Epidermal melanocyte (primary cell): ENCODE data around the gene ABCB4.

Source experiments
- DNase-seq: peaks from one replicate; pipeline ENCODE4 v3.0.0; 2011; ENCODE audit warnings: low spot score; ENCODE audit not compliant: insufficient read length

The ABCB4 gene

DNA sequence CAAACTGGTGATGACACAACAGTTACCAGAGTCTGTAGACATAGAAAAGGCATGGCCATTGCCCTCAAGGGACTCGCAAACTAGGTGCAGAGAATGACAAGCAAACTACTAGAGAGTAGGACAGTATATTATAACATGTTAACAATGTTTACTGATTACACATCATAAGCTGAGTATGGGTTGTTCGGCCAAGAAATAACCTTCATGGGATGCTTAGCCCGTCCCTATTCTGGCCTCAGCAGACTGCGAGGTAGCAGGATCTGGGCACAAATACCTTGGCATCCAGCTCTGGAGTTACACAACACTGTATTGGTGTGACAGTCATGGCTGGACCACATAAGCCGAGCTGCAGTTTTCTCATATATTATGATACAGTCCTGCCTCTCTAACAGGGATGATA lies 51.4 kb downstream of the ABCB4 start:
- DNase-seq: no peak

DNA sequence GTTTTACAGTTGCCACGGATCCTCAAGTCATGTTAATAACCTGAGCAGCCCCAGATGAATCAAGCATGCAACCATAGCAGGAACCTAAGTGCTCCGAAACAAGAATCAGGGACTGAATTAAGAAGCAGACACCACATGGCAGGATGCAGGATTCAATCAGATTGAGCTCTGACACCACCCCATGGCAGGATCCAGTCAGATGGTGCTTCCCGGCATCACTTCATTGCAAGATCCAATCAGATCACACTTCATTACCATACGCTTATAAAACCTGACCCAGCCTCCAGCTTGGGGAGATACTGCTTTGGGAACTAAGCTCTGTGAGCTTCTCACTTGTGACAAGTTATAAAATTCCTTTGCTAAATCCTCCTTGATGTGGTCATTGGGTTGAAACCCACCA lies 55.3 kb downstream of the ABCB4 start:
- no peak for DNase-seq

DNA sequence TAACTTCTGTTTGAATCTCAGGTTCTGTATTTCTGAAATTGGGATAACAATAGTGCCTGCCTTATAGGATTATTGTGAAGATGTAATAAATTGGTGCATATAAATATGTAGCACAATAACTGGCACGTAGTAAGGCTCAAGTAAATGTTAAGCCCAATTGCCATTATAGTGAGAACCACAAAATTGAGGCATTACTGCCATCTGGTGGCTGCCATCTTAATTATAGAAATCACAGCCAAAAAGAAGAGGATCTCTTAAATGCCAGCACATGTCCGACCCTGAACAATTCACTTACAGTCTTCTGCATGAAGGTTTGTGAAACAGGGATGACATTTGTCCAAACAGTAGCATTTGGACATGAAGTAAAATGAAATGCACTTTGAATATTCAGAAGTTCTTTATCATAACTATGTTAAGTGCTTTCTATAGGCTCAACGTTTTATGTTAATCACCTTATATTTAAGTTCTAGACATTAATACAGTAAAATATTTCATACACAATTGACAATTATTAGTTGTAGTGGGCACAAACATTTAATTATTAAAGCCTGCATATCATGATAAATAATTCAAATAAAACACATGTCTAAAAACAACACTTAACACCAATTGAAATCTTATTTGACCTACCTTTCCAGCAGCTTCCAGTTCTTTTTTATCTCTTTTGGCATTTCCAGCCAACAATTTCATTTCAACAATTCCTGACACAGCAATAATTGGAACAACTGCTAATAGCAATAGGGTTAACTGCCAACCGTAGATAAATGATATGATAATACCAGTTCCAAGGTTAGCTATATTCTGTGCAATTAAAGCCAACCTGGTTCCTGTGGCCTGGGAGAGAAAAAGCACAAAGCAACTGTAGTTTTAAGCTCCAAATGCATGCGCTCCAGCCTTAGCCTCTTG lies 58.5 kb downstream of the ABCB4 start:
- DNase-seq: no peak

DNA sequence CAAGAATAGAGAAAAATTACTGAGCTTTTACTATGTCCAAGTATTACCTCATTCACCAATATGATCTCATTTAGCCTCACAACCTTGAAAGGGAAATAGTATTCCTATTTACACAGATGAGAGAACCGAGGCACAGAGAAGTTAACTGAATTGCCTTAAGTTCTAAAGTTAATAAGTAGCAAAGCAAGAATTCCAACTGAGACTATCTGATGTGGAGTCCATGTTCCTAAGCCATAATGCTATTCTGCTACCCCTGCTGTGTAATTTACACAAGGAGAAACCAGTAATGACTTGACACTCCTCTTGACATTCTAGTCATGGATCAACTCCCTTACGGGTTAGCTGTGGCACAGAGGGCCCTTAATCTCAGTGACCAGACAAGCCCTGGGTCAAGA lies 60.7 kb downstream of the ABCB4 start:
- DNase-seq: no peak

DNA sequence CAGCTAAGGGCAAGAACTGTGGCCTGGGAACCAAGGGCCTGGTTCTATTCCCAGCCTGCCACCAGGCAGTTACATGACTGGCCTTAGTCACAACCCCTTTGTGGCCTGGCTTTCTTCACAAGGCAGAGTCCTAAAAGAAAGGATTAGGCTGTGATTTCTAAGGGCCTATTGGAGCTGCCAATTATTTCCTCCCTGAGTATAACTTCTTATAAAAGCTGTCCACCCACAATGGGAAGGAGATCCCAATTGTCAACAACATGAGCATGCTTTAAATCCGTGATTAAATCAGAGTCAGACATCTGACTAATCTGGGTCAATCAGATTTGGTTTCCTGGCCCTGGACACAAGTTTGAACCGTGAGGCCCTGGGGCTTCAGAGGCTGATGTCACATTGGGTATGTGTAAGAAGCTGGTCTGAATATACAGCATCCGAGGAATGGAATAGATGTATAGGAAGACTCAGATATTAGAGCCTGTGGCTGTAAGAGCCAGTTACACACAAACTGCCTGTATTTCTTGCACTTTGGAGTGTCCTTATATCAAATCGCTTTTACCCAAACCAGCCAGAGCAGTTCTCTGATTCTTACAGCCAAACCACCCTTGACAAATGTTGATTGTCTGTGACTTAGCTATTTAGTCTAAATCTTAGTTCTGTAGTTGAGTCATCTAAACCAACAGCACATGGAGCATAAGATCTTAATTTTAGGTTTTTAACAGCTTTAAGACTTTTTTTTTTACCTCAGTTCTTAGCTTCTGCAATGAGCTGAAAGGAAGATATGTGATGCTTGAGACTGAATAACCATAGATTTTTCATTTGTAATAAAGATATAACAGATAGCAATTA lies 61.3 kb downstream of the ABCB4 start:
- DNase-seq: no peak

DNA sequence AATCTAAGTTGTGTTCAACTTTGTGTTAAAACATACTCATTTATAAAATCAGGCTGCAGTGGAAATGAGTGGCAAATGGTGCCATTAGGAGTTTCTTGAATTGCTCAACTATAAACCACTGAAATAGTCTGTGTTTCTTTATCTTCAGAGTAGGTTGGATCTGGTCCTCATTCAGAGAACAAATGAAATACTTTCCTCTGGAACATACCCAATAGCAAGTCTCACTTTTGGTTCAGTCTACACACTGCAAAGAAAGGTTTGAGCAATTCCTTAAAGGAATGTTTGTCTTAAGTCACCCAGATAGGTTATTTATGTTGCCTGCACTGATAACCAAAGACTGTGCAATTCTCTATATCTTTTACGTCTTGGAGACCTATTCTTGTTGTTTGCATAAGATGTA lies 62.5 kb downstream of the ABCB4 start:
- no peak for DNase-seq

DNA sequence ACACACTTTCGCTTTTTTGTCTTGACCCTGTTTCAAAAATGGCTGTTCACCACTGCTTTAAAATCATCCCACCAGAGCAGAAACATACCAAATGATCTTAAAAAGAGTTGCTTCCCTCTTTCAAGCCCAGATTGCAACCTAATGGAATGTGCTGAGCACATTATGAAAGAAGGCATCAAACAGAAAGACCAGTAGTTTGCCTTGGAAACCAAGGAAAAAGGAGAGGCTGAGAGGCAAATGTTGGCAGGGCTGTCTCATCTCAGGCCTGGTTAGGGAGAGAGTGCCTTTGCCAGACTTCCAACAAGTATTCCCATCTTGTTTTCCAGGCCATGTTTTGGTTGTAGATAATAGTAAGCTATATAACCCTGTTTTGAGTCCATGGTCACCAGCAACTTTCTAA lies 64.3 kb downstream of the ABCB4 start:
- no peak for DNase-seq

DNA sequence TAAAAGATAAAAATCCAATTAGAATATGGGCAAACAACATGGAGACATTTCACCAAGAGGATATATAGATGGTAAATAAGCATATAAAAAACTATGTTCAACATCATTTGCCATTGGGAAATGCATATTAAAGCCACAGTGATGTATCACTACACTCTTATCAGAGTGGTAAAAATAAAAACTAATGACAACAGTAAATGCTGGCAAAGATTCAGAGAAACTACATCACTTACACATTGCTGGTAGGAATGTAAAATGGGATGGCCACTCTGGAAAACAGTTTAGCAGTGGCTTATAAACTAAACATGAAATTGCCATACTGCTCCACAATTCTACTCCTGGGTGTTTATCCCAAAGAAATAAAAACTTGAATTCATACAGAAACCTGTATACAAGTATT lies 70.8 kb downstream of the ABCB4 start:
- no peak for DNase-seq

DNA sequence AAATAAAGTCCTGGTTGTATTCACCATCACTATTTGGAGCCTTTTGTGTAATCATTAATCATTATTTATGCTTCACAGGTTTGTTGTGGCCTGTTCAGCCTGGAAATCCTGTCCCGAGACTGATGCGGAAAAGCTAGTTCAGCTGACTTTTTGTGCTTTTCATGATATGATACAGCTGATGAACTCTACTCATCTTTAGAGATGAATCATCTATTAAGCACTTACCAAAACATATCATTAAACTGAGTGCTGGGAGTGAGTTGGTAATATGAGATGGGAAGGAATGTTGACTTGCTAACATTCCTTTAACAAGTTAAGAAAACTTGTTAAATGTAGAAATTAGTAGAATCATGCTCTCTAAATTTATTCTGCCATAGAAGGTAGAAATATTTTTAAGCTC lies 77.0 kb downstream of the ABCB4 start:
- no peak for DNase-seq

DNA sequence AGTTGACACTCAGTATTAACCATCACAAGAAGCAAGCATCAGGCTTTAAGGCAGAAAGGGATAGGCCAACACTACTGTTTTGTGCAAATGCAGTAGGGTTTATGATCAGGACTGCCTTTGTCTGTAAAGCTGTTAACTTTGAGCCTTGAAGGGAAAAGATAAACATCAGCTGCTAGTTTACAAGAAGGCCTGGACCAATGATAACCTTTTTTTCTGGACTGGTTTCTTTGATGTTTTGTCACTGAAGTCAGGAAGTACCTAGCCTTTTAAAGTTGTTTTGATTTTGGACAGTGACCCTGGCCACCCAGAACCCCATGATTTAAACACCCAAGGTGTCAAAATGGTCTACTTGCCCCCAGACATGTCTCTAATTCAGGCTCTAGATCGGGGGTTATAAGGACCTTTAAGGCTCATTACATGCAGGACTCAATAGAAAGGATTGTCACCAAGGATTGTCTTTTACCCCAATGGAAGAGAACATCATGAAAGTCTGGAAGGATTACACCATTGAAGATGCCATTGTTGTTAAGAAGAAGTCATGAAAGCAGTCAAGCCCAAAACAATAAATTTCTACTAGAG lies 79.9 kb downstream of the ABCB4 start:
- DNase-seq: no peak

DNA sequence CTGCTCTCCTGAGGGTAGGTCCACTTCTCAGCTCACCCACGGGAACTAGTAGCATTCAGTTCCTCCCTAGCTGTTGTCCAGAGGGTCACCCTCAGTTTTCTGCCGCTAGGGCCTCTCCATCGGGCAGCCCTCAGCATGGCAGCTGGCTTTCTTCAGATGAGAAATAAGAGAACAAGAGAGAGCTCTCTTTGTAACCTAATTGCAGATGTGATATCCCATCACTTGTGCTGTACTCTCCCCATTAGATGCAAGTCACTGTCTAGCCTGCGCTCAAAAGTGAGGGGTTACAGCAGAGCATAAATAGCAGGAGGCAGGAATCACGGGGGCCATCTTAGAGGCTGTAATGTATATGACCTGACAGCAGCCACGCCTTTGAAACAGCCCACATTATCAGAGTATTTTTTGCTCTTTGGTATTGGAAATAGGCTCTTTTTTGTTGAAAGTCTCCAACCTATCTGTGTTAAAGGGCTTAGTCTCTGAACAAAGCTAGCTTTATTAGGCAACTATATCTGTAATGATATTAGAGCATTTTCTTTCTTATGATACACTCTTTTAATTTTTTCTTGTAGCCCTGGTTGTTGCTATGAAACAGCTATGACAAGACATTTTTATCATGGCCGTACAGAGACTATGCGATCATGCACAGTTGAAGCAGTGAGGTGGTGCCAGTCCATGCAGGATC lies 84.3 kb downstream of the ABCB4 start:
- no peak for DNase-seq

DNA sequence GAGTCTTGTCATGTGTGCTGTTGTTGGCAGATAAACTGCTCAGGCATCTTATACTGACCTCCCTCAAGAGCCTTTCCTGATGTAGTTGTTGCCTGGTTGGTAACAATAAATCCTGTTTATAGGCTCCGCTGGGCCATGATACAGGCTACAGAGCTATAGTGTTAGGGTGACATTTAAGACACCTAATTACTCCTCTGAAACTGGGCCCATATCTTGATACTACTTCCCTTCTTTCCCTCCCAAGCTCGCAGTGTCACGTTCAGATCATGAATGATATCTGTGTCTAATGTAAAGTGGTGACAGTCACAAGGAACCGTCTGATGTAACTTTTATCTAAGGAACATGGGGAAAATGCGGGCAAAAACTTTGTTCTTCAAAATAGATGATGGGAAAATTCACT lies 94.6 kb downstream of the ABCB4 start:
- DNase-seq: no peak

DNA sequence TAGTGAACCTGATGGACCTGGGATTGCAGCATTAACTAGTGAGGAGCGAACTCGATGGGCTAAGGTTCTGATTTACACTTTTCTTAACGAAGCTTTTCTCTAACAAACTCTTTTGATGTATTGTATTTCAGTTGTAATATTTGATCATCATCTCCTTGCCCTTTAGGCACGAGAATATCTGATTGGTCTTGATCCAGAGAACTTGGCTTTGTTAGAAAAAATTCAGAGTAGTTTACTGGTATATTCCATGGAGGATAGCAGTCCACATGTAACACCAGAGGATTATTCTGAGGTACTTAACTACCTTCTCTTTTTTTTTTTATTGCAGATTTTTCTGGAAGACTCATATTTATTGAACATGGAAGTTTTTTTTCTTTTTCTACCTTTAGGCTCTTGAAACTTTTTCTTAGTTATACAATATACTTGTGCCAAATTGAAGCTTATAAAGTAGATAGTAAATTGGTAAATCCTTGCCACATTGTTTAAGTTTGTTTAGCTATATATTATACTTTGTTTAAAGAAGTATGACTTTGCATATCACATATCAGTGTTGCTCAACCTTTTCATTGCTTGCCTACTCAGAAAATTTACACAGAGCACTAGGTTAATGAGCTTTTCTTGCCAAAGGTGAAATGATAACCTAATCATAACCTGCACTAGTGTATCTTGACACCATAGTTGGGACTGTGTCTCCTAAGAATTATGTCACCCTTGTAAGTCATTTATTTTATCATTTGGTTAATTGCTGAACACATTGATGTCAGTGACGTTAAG lies 99.6 kb downstream of the ABCB4 start:
- no peak for DNase-seq

DNA sequence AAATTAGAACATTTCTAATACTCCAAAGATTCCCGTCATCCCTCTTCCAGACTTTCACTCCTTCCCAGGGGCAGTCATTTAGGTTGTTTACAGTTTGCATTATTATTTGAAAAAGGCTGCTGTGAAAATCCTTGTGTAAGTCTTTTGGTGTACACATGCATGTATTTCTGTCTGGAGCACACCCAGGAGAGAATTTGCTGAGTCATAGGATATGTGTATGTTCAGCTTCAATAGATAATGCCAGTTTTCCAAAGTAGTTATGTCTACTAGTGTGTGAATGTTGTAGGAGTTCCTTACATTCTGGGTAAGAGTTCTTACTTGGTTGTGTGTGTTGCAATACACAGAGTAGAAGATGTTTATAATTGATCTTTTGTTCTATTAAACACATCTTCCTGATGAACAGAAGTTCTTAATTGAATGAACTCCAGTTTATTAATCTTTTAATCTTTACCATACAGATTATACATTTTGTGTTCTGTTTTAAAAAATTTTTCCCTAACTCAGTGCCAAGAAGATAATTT lies 104.8 kb downstream of the ABCB4 start:
- no peak for DNase-seq

DNA sequence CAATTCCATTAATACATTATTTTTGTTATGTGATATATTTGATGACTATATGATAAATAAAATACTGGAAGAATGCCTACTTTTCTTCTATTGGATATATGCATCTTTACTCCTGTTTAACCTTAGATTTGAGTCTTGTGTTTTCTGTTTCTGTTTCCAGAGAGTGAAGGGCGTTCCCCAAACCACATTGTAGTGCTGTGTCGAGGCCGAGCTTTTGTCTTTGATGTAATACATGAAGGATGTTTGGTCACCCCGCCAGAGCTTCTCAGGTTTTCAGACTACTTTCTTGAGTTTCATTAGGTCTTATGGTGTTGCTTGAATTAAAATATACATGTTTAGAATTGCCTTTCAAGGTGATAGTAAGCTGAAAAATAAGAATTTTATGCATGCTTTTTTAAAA lies 106.3 kb downstream of the ABCB4 start:
- DNase-seq: no peak

DNA sequence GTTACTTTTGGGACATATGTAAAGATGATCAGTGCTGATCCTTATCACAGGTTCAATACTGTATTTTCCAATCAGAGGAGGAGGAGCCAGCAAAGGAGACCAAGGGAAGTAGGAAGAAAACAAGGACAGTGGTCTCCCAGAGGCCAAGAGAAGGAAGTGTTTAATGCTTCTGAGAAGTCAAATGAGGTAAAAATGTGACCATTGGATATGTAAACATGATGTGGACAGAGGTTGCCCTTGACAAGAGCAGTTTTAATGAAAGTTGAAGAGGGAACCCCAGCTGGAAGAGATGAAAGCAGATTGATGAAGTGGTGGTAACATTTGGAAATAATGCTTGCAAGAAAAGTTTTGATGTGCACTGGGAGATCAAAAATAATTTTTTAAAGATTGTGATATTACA lies 111.2 kb downstream of the ABCB4 start:
- DNase-seq: no peak

DNA sequence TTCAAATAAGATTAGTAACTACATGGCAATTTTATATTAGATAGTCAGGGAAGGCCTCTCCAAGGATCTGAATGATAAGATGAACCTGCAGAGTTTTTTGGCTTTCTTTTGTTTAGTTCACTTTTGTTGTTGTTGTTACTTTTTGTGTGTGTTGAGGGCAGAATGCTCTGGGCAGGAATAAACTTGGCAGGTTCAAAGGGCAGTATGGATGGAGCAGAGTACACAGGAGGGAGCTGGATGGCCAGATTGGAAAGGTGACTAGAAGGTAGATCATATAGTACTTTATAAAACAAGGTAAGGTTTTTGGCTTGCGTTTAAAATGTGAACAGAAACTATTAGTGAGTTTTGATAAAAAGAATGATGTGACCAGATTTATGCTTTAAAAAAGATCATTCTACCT lies 112.1 kb downstream of the ABCB4 start:
- no peak for DNase-seq

DNA sequence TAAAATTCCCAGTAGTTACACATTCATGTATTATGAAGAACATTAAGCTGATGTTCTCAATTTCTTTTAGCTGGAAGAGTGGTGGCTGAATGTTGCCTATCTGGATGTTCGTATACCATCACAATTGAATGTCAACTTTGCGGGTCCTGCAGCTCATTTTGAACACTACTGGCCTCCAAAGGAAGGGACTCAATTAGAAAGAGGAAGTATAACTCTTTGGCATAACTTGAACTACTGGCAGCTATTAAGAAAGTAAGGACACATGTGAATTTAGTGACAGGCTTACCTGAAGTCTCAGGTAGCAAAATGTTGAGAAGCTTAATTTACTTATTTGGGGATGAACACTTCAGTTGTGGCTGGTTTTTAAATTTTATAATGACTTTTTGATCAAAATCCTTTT lies 114.2 kb downstream of the ABCB4 start:
- no peak for DNase-seq

DNA sequence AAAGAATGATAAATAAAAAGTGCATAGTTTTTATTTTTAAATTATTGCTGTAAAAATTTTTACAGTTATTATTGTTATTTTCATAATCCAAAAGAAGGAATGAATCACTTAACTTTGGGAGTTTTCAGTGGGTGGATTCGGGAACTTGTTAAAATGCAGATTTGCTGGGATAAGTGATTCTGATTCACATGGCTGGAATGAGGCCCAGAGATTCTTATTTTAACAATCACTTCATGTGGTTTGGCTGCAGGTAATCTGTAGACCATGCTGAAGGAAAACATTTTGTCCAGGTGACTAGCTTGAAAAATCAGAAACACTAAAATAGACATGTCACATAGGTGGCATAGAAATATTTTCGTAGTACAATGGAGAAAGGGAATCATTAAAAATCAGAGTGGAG lies 116.1 kb downstream of the ABCB4 start:
- no peak for DNase-seq

DNA sequence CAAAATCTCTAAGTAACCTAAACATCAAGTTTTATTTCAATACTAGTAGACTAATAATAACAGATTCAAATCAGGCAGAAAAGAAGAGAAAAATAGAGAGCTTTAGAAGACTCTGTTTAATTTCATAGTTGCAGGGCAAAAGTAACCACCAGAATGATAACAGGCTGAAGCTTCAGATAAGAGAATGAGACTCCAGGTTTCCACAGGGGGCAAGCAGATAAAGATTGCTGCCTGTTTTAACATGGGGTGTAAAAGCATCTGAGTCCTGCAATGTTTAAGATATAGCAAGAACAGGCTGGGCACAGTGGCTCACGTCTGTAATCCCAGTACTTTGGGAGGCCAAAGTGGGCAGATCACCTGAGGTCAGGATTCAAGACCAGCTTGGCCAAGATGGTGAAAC lies 119.0 kb downstream of the ABCB4 start:
- DNase-seq: no peak

DNA sequence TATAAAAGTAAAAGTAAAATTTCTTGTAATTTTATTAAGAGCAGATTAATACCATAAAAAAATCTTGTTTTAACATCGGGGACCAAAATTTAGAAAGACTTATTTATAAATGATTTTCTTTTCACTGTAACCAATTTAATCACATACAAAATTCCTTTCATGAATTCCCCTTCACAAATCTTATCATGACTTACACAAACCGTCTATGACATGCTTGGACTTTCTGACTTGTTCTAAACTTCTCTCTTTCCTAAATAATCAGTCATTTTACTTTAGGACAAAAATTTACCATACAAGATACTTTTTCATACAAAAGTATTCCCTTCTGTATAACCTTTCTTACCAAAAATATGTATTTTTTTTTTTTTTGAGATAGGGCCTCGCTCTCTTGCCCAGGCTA lies 120.7 kb downstream of the ABCB4 start:
- DNase-seq: no peak
